ENCODE results near the gene PODXL2. TPM values are rescaled to one million over a fixed set of nuclear protein-coding genes. Genes with fewer than 3 reads are reported as not detected.

PODXL2 gene
- polyA plus RNA-seq, 1 donor, result 10.9 TPM

- peaks cover 70% of the 10 kb centered on the region for H3K36me3 ChIP-seq (ENCODE audit: control insufficient read depth, insufficient read depth, low read length)
- no CpG with 5 or more reads among the region's 6 CpGs for WGBS (ENCODE audit: insufficient coverage, low lambda C conversion rate)
These were observed 13.2 kb upstream of the PODXL2 start for GRCh38 chr3:127615631-127616305.

GRCh38 chr3:127616836-127617605 is 12.0 kb upstream of the PODXL2 start:
- WGBS (ENCODE audit: insufficient coverage, low lambda C conversion rate), result no CpG with 5 or more reads among the region's 26 CpGs
- Histone ChIP-seq H3K36me3 (ENCODE audit: control insufficient read depth, insufficient read depth, low read length) (peaks cover 75% of the 10 kb centered on the region), H3K4me1 (ENCODE audit: control insufficient read depth, insufficient read depth, low read length) (no peaks in the 10 kb centered on the region), H3K4me3 (ENCODE audit: low read length) (no peak overlapping the region), H3K27me3 (ENCODE audit: control insufficient read depth, insufficient read depth, low read length) (no peaks in the 10 kb centered on the region), H3K27ac (ENCODE audit: low read length) (no peak overlapping the region), H3K9me3 (ENCODE audit: control insufficient read depth, low read depth, low read length) (no peaks in the 10 kb centered on the region)
- DNase-seq, result no peak

More at GRCh38 chr3:127615631-127616305, 13.2 kb upstream of the PODXL2 start:
- no peaks in the 10 kb centered on the region for H3K4me1 ChIP-seq (ENCODE audit: control insufficient read depth, insufficient read depth, low read length)
- H3K27me3 ChIP-seq (ENCODE audit: control insufficient read depth, insufficient read depth, low read length), result no peaks in the 10 kb centered on the region
- no peaks in the 10 kb centered on the region for H3K9me3 ChIP-seq (ENCODE audit: control insufficient read depth, low read depth, low read length)
- DNase-seq, result no peak
- H3K4me3 ChIP-seq (ENCODE audit: low read length), result no peak overlapping the region
- no peak overlapping the region for H3K27ac ChIP-seq (ENCODE audit: low read length)

GRCh38 chr3:127618891-127619290 is 10.1 kb upstream of the PODXL2 start:
- Histone ChIP-seq H3K27me3 (ENCODE audit: control insufficient read depth, insufficient read depth, low read length) (no peaks in the 10 kb centered on the region), H3K36me3 (ENCODE audit: control insufficient read depth, insufficient read depth, low read length) (peaks cover 70% of the 10 kb centered on the region), H3K4me3 (ENCODE audit: low read length) (no peak overlapping the region), H3K27ac (ENCODE audit: low read length) (no peak overlapping the region), H3K4me1 (ENCODE audit: control insufficient read depth, insufficient read depth, low read length) (no peaks in the 10 kb centered on the region), H3K9me3 (ENCODE audit: control insufficient read depth, low read depth, low read length) (no peaks in the 10 kb centered on the region)
- no CpG with 5 or more reads among the region's 11 CpGs for WGBS (ENCODE audit: insufficient coverage, low lambda C conversion rate)
- DNase-seq, result no peak

GRCh38 chr3:127620637-127621375 is 8.2 kb upstream of the PODXL2 start:
- H3K36me3 ChIP-seq (ENCODE audit: control insufficient read depth, insufficient read depth, low read length), result peaks cover 58% of the 10 kb centered on the region
- no CpG with 5 or more reads among the region's 32 CpGs for WGBS (ENCODE audit: insufficient coverage, low lambda C conversion rate)

GRCh38 chr3:127622031-127622430 is 7.0 kb upstream of the PODXL2 start:
- no peaks in the 10 kb centered on the region for H3K27me3 ChIP-seq (ENCODE audit: control insufficient read depth, insufficient read depth, low read length)
- no peak for DNase-seq
- H3K36me3 ChIP-seq (ENCODE audit: control insufficient read depth, insufficient read depth, low read length), result peaks cover 48% of the 10 kb centered on the region
- WGBS (ENCODE audit: insufficient coverage, low lambda C conversion rate), result 80% methylated on average over 1 of the region's 11 CpGs
- H3K9me3 ChIP-seq (ENCODE audit: control insufficient read depth, low read depth, low read length), result no peaks in the 10 kb centered on the region
- no peak overlapping the region for H3K4me3 ChIP-seq (ENCODE audit: low read length)
- H3K27ac ChIP-seq (ENCODE audit: low read length), result no peak overlapping the region
- H3K4me1 ChIP-seq (ENCODE audit: control insufficient read depth, insufficient read depth, low read length), result no peaks in the 10 kb centered on the region

More at GRCh38 chr3:127620637-127621375, 8.2 kb upstream of the PODXL2 start:
- Histone ChIP-seq H3K27ac (ENCODE audit: low read length) (no peak overlapping the region), H3K27me3 (ENCODE audit: control insufficient read depth, insufficient read depth, low read length) (no peaks in the 10 kb centered on the region), H3K9me3 (ENCODE audit: control insufficient read depth, low read depth, low read length) (no peaks in the 10 kb centered on the region), H3K4me1 (ENCODE audit: control insufficient read depth, insufficient read depth, low read length) (no peaks in the 10 kb centered on the region), H3K4me3 (ENCODE audit: low read length) (no peak overlapping the region)
- DNase-seq, result no peak

- Histone ChIP-seq H3K36me3 (ENCODE audit: control insufficient read depth, insufficient read depth, low read length) (peaks cover 38% of the 10 kb centered on the region), H3K27me3 (ENCODE audit: control insufficient read depth, insufficient read depth, low read length) (peaks cover 4% of the 10 kb centered on the region), H3K4me3 (ENCODE audit: low read length) (no peak overlapping the region), H3K27ac (ENCODE audit: low read length) (no peak overlapping the region), H3K9me3 (ENCODE audit: control insufficient read depth, low read depth, low read length) (no peaks in the 10 kb centered on the region), H3K4me1 (ENCODE audit: control insufficient read depth, insufficient read depth, low read length) (no peaks in the 10 kb centered on the region)
- DNase-seq, result no peak
- 100% methylated on average over 1 of the region's 8 CpGs for WGBS (ENCODE audit: insufficient coverage, low lambda C conversion rate)
These were observed 6.0 kb upstream of the PODXL2 start for GRCh38 chr3:127622772-127623576.

- H3K4me1 ChIP-seq (ENCODE audit: control insufficient read depth, insufficient read depth, low read length), result no peaks in the 10 kb centered on the region
- no peak overlapping the region for H3K27ac ChIP-seq (ENCODE audit: low read length)
- WGBS (ENCODE audit: insufficient coverage, low lambda C conversion rate), result 100% methylated on average over 1 of the region's 5 CpGs
- no peak for DNase-seq
- peaks cover 11% of the 10 kb centered on the region for H3K27me3 ChIP-seq (ENCODE audit: control insufficient read depth, insufficient read depth, low read length)
- peaks cover 3% of the 10 kb centered on the region for H3K9me3 ChIP-seq (ENCODE audit: control insufficient read depth, low read depth, low read length)
- H3K36me3 ChIP-seq (ENCODE audit: control insufficient read depth, insufficient read depth, low read length), result peaks cover 27% of the 10 kb centered on the region
- no peak overlapping the region for H3K4me3 ChIP-seq (ENCODE audit: low read length)
These were observed 4.9 kb upstream of the PODXL2 start for GRCh38 chr3:127624063-127624462.

GRCh38 chr3:127625821-127626220 is 3.2 kb upstream of the PODXL2 start:
- Histone ChIP-seq H3K36me3 (ENCODE audit: control insufficient read depth, insufficient read depth, low read length) (peaks cover 13% of the 10 kb centered on the region), H3K27ac (ENCODE audit: low read length) (no peak overlapping the region), H3K27me3 (ENCODE audit: control insufficient read depth, insufficient read depth, low read length) (peaks cover 22% of the 10 kb centered on the region), H3K4me1 (ENCODE audit: control insufficient read depth, insufficient read depth, low read length) (peaks cover 10% of the 10 kb centered on the region), H3K4me3 (ENCODE audit: low read length) (no peak overlapping the region), H3K9me3 (ENCODE audit: control insufficient read depth, low read depth, low read length) (peaks cover 6% of the 10 kb centered on the region)
- no peak for DNase-seq
- WGBS (ENCODE audit: insufficient coverage, low lambda C conversion rate), result 54% methylated on average over 2 of the region's 2 CpGs

GRCh38 chr3:127628426-127628787 is 578 bp upstream of the PODXL2 start:
- H3K27me3 ChIP-seq (ENCODE audit: control insufficient read depth, insufficient read depth, low read length), result peaks cover 22% of the 10 kb centered on the region
- H3K4me1 ChIP-seq (ENCODE audit: control insufficient read depth, insufficient read depth, low read length), result peaks cover 10% of the 10 kb centered on the region
- H3K9me3 ChIP-seq (ENCODE audit: control insufficient read depth, low read depth, low read length), result peaks cover 6% of the 10 kb centered on the region
- 71% methylated on average over 1 of the region's 4 CpGs for WGBS (ENCODE audit: insufficient coverage, low lambda C conversion rate)
- no peaks in the 10 kb centered on the region for H3K36me3 ChIP-seq (ENCODE audit: control insufficient read depth, insufficient read depth, low read length)
- no peak overlapping the region for H3K27ac ChIP-seq (ENCODE audit: low read length)
- no peak for DNase-seq
- H3K4me3 ChIP-seq (ENCODE audit: low read length), result no peak overlapping the region
